GM18508 (cell line): ENCODE results near the gene RB1.
A peak's percentile ranks its signal among the peaks of the same experiment; 100 is the strongest.

Experiments
- ATAC-seq: cut with Tn5 transposase; IDR thresholded peaks from one replicate; pipeline ENCODE4 v1.9.1; 2021; ENCODE audit warnings: moderate number of reproducible peaks; ENCODE audit not compliant: insufficient read depth, unreplicated experiment

Gene RB1

GRCh38 chr13:48303359-48304142 is at the start of gene RB1:
TSS of gene RB1 (plus strand) at chr13:48303751. CDS start at chr13:48303913, 162 bp downstream.
- ATAC-seq = peak; percentile 50

GRCh38 chr13:48253849-48254248 is 49.7 kb upstream of the RB1 start:
- no peak for ATAC-seq

DNA sequence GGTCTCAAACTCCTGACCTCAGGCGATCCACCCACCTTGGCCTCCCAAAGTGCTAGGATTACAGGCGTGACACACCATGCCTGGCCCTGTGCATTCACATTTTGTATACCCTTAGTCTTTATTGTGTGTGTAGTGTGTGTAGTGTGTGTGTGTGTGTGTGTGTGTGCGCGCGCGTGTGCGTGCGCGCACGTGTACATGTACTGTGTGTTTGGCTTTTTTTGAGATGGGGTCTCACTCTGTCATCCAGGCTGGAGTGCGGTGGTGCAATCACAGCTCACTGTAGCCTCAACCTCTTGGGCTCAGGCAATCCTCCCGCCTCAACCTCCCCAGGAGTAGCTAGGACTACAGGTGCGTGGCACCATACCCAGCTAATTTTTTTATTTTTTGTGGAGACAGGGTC is 48.5 kb upstream of the RB1 start:
- no peak for ATAC-seq

DNA sequence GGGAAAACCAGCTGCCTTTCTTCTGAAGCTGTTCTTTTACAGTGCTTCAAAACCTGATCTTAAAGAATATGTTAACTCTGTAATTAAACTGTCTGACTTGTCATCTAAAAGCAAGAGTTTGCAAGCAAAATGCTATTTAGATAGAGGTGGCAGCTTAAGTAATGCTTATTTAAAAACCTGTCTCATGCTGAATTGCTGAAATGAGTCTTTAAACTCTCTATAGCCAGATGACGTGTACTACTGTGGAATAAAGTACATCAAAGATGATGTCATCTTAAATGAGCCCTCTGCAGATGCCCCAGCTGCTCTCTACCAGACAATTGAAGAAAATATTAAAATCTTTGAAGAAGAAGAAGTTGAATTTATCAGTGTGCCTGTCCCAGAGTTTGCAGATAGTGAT is 47.6 kb upstream of the RB1 start:
- ATAC-seq = no peak

- no peak for ATAC-seq
Measured at GRCh38 chr13:48258002-48258401, 45.5 kb upstream of the RB1 start.

- ATAC-seq = no peak
Measured at GRCh38 chr13:48258430-48258829, 45.1 kb upstream of the RB1 start.

DNA sequence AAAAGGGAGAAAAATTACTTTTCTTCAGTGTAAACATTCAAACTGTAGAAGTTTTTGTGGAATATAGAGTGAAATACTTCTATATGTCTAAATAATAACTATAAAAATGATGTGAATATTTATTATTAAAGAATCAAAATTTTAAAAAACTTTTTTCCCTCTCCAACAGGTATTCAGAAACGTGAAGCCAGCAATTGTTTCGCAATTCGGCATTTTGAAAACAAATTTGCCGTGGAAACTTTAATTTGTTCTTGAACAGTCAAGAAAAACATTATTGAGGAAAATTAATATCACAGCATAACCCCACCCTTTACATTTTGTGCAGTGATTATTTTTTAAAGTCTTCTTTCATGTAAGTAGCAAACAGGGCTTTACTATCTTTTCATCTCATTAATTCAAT is 42.6 kb upstream of the RB1 start:
- no peak for ATAC-seq

DNA sequence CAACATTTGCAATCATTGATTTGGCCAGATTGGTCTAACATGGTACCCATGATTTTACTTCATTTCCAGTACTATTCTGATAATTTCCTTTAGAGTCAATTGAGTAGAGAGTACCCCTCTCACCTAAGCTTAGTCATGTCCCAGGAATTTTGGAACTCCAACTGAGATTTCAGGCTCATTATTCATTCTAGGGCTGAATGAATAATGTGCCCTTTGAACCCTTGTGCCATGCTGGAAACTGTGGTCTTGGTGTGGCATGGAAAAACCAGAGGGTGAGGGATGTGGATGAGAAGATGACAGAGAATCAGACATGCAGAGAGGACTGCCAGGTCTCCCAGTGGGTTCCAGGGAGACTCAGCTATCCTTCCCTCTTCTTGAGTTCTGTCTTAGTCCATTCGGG is 40.4 kb upstream of the RB1 start:
- no peak for ATAC-seq

DNA sequence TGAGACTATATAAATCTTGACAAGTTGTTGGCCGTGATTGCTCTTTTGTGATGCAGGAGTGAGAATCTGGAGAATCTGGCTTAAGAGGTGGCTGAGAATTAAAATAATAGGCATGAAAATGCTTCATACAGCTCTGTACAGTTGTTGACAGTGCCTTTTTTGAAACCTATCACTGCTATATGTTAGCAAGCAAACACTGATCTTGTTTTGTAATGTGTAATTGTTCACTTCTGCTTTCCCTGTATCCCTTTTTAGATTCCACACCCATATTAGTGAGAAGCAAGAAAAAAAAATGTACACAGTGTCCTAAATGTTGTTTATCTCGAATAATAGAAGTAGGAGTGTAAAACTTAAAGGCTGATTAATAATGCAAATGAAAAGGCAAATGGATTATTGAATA is 39.5 kb upstream of the RB1 start:
- ATAC-seq = no peak

- no peak for ATAC-seq
Measured at GRCh38 chr13:48265217-48265815, 38.2 kb upstream of the RB1 start.

- no peak for ATAC-seq
Measured at GRCh38 chr13:48266150-48266549, 37.4 kb upstream of the RB1 start.

DNA sequence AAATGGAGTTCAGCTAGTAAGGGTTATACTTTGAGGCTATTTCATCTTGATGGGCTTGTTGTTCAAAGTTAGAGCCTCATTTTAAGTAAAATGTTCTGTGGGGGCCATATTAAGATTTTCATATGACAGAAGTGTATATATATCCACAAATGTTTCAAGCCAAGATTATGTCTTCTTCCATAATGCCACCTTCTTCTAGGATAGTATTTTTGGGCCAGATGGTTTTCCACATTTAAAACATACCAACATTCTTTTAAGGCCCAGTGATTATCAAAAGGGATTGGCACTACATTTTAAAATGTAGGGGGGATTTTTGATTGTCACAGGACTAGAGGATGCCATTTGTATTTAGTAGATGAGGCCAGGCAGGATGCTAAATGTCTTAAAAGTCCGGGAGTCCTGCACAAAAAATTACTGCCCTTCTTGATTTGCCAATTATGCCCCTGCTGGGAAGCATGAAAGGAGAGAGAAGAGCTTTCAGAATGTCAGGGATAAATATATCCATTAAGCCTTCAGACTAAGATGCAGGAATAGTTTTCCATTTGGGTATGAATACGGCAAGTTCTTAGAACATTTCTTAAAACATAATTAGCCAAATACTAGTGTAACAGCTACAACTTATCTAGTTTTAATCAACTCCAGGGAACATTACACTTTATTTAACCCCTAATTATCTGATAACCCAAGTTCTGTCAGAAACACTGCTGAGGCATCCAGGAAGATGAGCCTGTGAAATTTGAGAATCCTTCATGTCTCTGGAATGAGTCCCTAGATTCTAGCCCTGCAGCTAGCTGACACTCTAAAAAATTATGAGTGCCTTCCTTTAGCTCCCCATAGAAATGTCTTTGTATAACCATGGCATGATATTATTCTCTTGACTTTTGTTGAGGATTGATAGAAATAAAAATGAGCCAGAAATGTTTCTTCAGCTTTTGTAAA is 36.6 kb upstream of the RB1 start:
- no peak for ATAC-seq

DNA sequence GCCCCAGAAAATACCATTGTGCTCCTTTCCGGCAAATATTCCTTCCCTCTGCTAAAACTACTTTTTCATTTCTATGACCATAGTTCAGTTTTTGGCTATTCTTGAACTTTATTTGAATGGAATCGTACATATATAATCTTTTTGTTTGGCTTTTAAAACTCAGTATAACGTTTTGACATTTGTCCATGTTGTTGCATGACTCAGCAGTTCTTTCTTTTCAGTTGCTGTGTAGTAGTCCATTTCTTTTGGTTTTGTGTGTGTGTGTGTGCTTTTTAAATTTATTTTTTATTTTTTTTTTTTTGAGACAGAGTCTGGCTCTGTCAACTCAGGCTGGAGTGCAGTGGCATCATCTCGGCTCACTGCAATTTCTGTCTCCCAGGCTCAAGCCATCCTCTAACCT is 35.5 kb upstream of the RB1 start:
- ATAC-seq = no peak

GRCh38 chr13:48273346-48273745 is 30.2 kb upstream of the RB1 start:
- no peak for ATAC-seq

GRCh38 chr13:48275507-48275906 is 28.0 kb upstream of the RB1 start:
- no peak for ATAC-seq

GRCh38 chr13:48278806-48279205 is 24.7 kb upstream of the RB1 start:
- ATAC-seq = no peak

GRCh38 chr13:48281556-48281955 is 22.0 kb upstream of the RB1 start:
- ATAC-seq = no peak

GRCh38 chr13:48291730-48292129 is 11.8 kb upstream of the RB1 start:
- no peak for ATAC-seq

GRCh38 chr13:48292650-48293049 is 10.9 kb upstream of the RB1 start:
- no peak for ATAC-seq

DNA sequence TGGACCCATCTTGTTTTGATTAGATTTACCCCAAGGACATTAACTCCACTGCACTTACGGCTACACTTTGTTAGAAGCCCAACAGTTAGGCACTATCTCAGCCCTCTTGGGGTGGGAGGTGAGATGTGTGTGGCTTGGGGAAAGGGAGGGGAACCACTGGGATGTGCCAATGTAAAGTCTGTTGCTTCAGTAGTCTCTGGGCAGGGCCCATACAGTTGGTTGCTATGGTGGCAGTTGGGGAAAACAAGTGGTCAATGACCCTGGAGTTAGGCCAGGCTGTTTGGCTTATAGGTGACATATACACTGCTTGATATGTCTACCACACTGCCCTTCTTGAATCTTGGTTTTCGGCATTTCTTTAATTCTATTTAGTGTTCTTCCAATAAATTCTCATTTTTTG is 8.9 kb upstream of the RB1 start:
- ATAC-seq = no peak

DNA sequence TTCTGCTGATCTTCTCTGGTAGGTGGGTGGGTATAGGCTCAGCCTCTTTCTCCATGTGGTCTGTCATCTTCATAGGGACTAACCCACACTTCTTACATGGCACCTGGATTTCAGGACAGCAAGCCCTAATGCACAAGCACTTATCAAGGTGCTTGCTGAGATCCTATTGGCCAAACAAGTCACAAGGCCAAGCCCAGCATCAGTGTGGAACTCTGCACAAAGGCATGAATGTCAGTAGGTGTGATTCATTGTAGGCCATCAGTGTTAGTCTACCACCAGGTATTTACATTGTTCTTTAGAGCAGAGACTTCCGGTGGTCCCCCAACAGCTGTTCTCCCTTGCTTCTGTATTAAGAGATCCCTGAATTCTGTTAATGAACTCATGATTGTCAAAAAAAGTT is 8.3 kb upstream of the RB1 start:
- no peak for ATAC-seq
